GM12878 (cell line): ENCODE measurements around the gene PRPS1. TPM values are rescaled to one million over a fixed set of nuclear protein-coding genes. Genes with fewer than 3 reads are reported as not detected.

ENCODE experiments used
- ATAC-seq: fragments of 200-7000 bp; cut with Tn5 transposase; 3 replicates; pipeline ENCODE4 v1.9.1; 2020; ENCODE audit warnings: mild to moderate bottlenecking, moderate library complexity
- BruUV-seq: library from RNA; stranded (reverse); fragments of 400-500 nt; replicated peaks from 2 replicates; lab custom pipeline; 2021; lab: Mats Ljungman, UMichigan
- CTCF ChIA-PET: fragments of 300-600 bp; sonication (Branson Sonifier 250); formaldehyde crosslinking; extraction: SDS; loops from one replicate; lab custom pipeline; 2021; ENCODE audit warnings: inconsistent platforms; lab: Yijun Ruan, JAX
- POLR2A ChIA-PET: fragments of 350-600 bp; formaldehyde crosslinking; extraction: SDS; loops from one replicate; lab custom pipeline; 2021; ENCODE audit warnings: inconsistent platforms; lab: Charles Lee
- RAD21 ChIA-PET: fragments of 300-600 bp; sonication (Branson Sonifier 250); formaldehyde crosslinking; loops from one replicate; lab custom pipeline; 2023; ENCODE audit warnings: antibody characterized with exemption; ENCODE audit not compliant: unreplicated experiment; lab: Charles Lee
- SMC1A ChIA-PET: fragments of 300-600 bp; sonication (Branson Sonifier 250); formaldehyde crosslinking; loops from one replicate; lab custom pipeline; 2023; ENCODE audit not compliant: unreplicated experiment, uncharacterized antibody; lab: Charles Lee
- DNase-seq: peaks from one replicate; pipeline ENCODE4 v3.0.0-alpha.2; 2011; ENCODE audit warnings: low read depth, low spot score
- FAIRE-seq: peaks from 3 replicates; lab custom pipeline; 2011; peaks lifted over from hg19 to GRCh38; lab: Jason Lieb, UNC
- H2AFZ ChIP-seq: 2 replicates; pipeline ENCODE4 v1.6.0; 2011; ENCODE audit warnings: low read depth, low read length, control low read depth; ENCODE audit not compliant: control insufficient read depth
- H3K27ac ChIP-seq: 2 replicates; pipeline ENCODE4 v1.5.1; 2011; ENCODE audit warnings: control low read depth; ENCODE audit not compliant: control insufficient read depth, insufficient read depth
- H3K27me3 ChIP-seq, 2 experiments: replicated peaks in 1 of 2; 2 replicates each; pipeline versions ENCODE4 v1.6.0 to v1.6.1; 2011; ENCODE audit warnings: low read length in 1 of 2; ENCODE audit not compliant: control insufficient read depth in 2 of 2, insufficient read depth in 2 of 2
- H3K36me3 ChIP-seq, 2 experiments: 2 replicates each; pipeline ENCODE4 v1.5.1; 2011; ENCODE audit warnings: low read length in 1 of 2; ENCODE audit not compliant: control insufficient read depth in 2 of 2, insufficient read depth in 2 of 2
- H3K4me1 ChIP-seq: 2 replicates; pipeline ENCODE4 v1.6.1; 2011; ENCODE audit warnings: mild to moderate bottlenecking, low read length, moderate library complexity, mixed read lengths; ENCODE audit not compliant: control insufficient read depth, insufficient read depth
- H3K4me2 ChIP-seq: 2 replicates; pipeline ENCODE4 v1.6.0; 2011; ENCODE audit warnings: control low read depth; ENCODE audit not compliant: control insufficient read depth, insufficient read depth
- H3K4me3 ChIP-seq: fragments of 200-600 bp; sonication (generic); 2 replicates; pipeline ENCODE4 v1.5.1; 2016
- H3K79me2 ChIP-seq: 2 replicates; pipeline ENCODE4 v1.6.0; 2011; ENCODE audit warnings: low read length; ENCODE audit not compliant: control insufficient read depth, insufficient read depth
- H3K9ac ChIP-seq: 2 replicates; pipeline ENCODE4 v1.8.0; 2011; ENCODE audit warnings: low read length, control low read depth, mixed read lengths; ENCODE audit not compliant: control insufficient read depth, insufficient read depth
- H3K9me3 ChIP-seq: replicated peaks from 3 replicates; pipeline ENCODE4 v1.5.1; 2011; ENCODE audit warnings: mild to moderate bottlenecking, low read length; ENCODE audit not compliant: control insufficient read depth, insufficient read depth
- H4K20me1 ChIP-seq: 2 replicates; pipeline ENCODE4 v1.6.0; 2011; ENCODE audit not compliant: control insufficient read depth, insufficient read depth
- CBX3 ChIP-seq: fragments of 200-600 bp; sonication (generic); IDR thresholded peaks from 2 replicates; pipeline ENCODE4 v1.6.1; 2016; ENCODE audit warnings: low read depth, borderline replicate concordance
- EZH2 ChIP-seq: IDR thresholded peaks from 2 replicates; pipeline ENCODE4 v1.6.1; 2012; ENCODE audit warnings: low read depth, mild to moderate bottlenecking, control low read depth, inconsistent platforms, low read length, borderline replicate concordance; ENCODE audit not compliant: control insufficient read depth
- MYC ChIP-seq: IDR thresholded peaks from 2 replicates; pipeline ENCODE4 v1.6.1; 2011; ENCODE audit warnings: mild to moderate bottlenecking, low read length, moderate library complexity, inconsistent platforms; ENCODE audit not compliant: insufficient read depth, insufficient replicate concordance, insufficient read length, severe bottlenecking
- NR2C2 ChIP-seq: IDR thresholded peaks from 2 replicates; pipeline ENCODE4 v1.6.1; 2011; ENCODE audit warnings: borderline replicate concordance, low read depth; ENCODE audit not compliant: control insufficient read depth, insufficient read length
- SMARCA5 ChIP-seq: fragments of 450-650 bp; IDR thresholded peaks from 2 replicates; pipeline ENCODE4 v1.6.1; 2017; ENCODE audit warnings: mild to moderate bottlenecking
- SUZ12 ChIP-seq: fragments of 200-600 bp; sonication (generic); IDR thresholded peaks from one replicate; pipeline ENCODE4 v1.6.1; 2018; ENCODE audit warnings: antibody characterized with exemption, mild to moderate bottlenecking; ENCODE audit not compliant: unreplicated experiment
- YY1 ChIP-seq: IDR thresholded peaks from 2 replicates; pipeline ENCODE4 v1.6.1; 2011; ENCODE audit warnings: low read depth, mild to moderate bottlenecking, low read length
- ZBED1 ChIP-seq: IDR thresholded peaks from 2 replicates; pipeline ENCODE4 v1.6.1; 2016; ENCODE audit warnings: borderline replicate concordance
- ZNF384 ChIP-seq: IDR thresholded peaks from 2 replicates; pipeline ENCODE4 v1.6.1; 2012; ENCODE audit warnings: low read depth, mild to moderate bottlenecking, low read length, improper control_type of control experiment, borderline replicate concordance
- WGBS: methylation state at CpG from one replicate; pipeline ENCODE4 v1.1.6; 2016; ENCODE audit warnings: low lambda C conversion rate; ENCODE audit not compliant: insufficient replicate concordance, insufficient coverage; ENCODE audit errors: missing lambda C conversion rate; 5-methylcytosine and 5-hydroxymethylcytosine counted together
- in situ Hi-C: fragments of 300-500 bp; cut with MboI; formaldehyde crosslinking; loops from 9 replicates; pipeline ENCODE4 v1.14.3; 2018; ENCODE audit warnings: mixed read lengths
- intact Hi-C: fragments of 100-400 bp; cut with micrococcal nuclease; formaldehyde crosslinking; loops from one replicate; pipeline ENCODE4 v1.14.2; 2022; ENCODE audit not compliant: unreplicated experiment
- polyA plus RNA-seq, 11 experiments: library from polyadenylated mRNA; depleted of rRNA in 4 of 11; unstranded in 6 of 11; stranded (reverse) in 5 of 11; fragments of >200 nt; fragmentation: Nextera tagmentation in 4 of 11; fragmentation: Illumina TruSeq in 1 of 11; extraction: Ambion mirVana in 4 of 11; extraction: Trizol in 1 of 11; gene quantifications; 1 replicate in 1 of 11; 2 replicates in 10 of 11; pipeline versions ENCODE4 v1.2.1 to v1.2.3, GENCODE V29; 2011 to 2016; ENCODE audit warnings: inconsistent platforms in 2 of 11, missing spikeins in 2 of 11, low read depth in 1 of 11
- total RNA-seq, 4 experiments: library from RNA; depleted of rRNA in 3 of 4; stranded (reverse); fragments of >200 nt in 3 of 4; fragmentation: Illumina TruSeq in 1 of 4; extraction: Trizol in 1 of 4; gene quantifications; 2 replicates each; pipeline versions ENCODE4 v1.2.1 to v1.2.3, GENCODE V29; 2013 to 2021
- TF ChIP-seq, protein P1 (sequence below): IDR thresholded peaks from 2 replicates; pipeline ENCODE4 v1.6.1; 2012; ENCODE audit warnings: low read depth, low read length, improper control_type of control experiment
- TF ChIP-seq, protein P2 (sequence below): fragments of 450-650 bp; conservative IDR thresholded peaks from 2 replicates; pipeline ENCODE4 v1.6.1; 2017; ENCODE audit warnings: mild to moderate bottlenecking, moderate library complexity
- TF ChIP-seq, protein P3 (sequence below): IDR thresholded peaks from 2 replicates; pipeline ENCODE4 v1.6.1; 2012; ENCODE audit warnings: mild to moderate bottlenecking, low read depth, low read length
- TF ChIP-seq, protein P4 (sequence below): fragments of 450-650 bp; formaldehyde crosslinking; IDR thresholded peaks from 2 replicates; pipeline ENCODE4 v1.5.0; 2022; ENCODE audit warnings: mild to moderate bottlenecking, missing genetic modification characterization

PRPS1 gene
- total and polyA plus RNA-seq, 10 of the 15 experiments (the other 5 are each of a cell fraction or from before 2014, with no cell fraction given): 26.5 to 86.5 (median 61.1) TPM

DNA sequence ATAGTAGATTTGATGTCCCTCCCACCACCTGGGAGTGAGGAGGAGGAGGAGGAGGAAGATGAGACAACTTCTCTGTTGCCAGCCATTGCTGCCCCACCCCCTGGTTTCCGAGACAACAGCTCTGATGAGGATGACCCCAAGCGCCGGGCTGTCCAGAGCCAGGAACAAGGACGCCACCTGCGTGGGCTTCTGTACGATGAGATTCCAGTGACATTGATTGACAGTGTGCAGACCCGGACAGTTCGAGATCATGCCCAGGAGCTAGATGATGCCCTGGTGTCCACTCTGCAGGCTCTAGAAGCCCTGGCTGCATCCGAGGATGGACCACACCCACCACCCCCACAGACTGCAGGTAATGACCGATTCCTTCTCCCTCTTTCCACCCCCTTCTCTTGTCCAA lies 30.5 kb upstream of the PRPS1 start:
- Histone ChIP-seq H4K20me1 (no peaks in the 10 kb centered on the region), H2AFZ (no peak overlapping the region), H3K4me2 (no peak overlapping the region), H3K9me3 (no peaks in the 10 kb centered on the region), H3K27ac (no peak overlapping the region), H3K4me3 (no peak overlapping the region), H3K4me1 (no peaks in the 10 kb centered on the region), H3K79me2 (no peaks in the 10 kb centered on the region), H3K9ac (no peak overlapping the region), H3K36me3 (no peaks in the 10 kb centered on the region), H3K27me3 (no peaks in the 10 kb centered on the region)
- ChIA-PET RAD21 (interaction anchor here (0.6 kb wide), 1 partner anchor 59 kb away, joined by 3 read pairs; no protein-coding TSS in a partner anchor), POLR2A (no interaction called here), SMC1A (no interaction called here), CTCF (no interaction called here)
- intact Hi-C loops (no loop called here), in situ Hi-C loops (no loop called here)
- WGBS: 50% methylated on average over 10 of the region's 10 CpGs
- FAIRE-seq (no peak), ATAC-seq (no peak), DNase-seq (no peak)
- BruUV-seq: no TSS peak
- TF ChIP-seq SUZ12 (no peak), YY1 (no peak), CBX3 (no peak), SMARCA5 (no peak), EZH2 (no peak), ZNF384 (no peak), ZBED1 (no peak), NR2C2 (no peak), MYC (no peak)
- TF ChIP-seq, protein P1, sequence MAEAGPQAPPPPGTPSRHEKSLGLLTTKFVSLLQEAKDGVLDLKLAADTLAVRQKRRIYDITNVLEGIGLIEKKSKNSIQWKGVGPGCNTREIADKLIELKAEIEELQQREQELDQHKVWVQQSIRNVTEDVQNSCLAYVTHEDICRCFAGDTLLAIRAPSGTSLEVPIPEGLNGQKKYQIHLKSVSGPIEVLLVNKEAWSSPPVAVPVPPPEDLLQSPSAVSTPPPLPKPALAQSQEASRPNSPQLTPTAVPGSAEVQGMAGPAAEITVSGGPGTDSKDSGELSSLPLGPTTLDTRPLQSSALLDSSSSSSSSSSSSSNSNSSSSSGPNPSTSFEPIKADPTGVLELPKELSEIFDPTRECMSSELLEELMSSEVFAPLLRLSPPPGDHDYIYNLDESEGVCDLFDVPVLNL: no peak
- TF ChIP-seq, protein P2, sequence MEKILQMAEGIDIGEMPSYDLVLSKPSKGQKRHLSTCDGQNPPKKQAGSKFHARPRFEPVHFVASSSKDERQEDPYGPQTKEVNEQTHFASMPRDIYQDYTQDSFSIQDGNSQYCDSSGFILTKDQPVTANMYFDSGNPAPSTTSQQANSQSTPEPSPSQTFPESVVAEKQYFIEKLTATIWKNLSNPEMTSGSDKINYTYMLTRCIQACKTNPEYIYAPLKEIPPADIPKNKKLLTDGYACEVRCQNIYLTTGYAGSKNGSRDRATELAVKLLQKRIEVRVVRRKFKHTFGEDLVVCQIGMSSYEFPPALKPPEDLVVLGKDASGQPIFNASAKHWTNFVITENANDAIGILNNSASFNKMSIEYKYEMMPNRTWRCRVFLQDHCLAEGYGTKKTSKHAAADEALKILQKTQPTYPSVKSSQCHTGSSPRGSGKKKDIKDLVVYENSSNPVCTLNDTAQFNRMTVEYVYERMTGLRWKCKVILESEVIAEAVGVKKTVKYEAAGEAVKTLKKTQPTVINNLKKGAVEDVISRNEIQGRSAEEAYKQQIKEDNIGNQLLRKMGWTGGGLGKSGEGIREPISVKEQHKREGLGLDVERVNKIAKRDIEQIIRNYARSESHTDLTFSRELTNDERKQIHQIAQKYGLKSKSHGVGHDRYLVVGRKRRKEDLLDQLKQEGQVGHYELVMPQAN: no peak
- TF ChIP-seq, protein P3, sequence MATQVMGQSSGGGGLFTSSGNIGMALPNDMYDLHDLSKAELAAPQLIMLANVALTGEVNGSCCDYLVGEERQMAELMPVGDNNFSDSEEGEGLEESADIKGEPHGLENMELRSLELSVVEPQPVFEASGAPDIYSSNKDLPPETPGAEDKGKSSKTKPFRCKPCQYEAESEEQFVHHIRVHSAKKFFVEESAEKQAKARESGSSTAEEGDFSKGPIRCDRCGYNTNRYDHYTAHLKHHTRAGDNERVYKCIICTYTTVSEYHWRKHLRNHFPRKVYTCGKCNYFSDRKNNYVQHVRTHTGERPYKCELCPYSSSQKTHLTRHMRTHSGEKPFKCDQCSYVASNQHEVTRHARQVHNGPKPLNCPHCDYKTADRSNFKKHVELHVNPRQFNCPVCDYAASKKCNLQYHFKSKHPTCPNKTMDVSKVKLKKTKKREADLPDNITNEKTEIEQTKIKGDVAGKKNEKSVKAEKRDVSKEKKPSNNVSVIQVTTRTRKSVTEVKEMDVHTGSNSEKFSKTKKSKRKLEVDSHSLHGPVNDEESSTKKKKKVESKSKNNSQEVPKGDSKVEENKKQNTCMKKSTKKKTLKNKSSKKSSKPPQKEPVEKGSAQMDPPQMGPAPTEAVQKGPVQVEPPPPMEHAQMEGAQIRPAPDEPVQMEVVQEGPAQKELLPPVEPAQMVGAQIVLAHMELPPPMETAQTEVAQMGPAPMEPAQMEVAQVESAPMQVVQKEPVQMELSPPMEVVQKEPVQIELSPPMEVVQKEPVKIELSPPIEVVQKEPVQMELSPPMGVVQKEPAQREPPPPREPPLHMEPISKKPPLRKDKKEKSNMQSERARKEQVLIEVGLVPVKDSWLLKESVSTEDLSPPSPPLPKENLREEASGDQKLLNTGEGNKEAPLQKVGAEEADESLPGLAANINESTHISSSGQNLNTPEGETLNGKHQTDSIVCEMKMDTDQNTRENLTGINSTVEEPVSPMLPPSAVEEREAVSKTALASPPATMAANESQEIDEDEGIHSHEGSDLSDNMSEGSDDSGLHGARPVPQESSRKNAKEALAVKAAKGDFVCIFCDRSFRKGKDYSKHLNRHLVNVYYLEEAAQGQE: no peak
- TF ChIP-seq, protein P4, sequence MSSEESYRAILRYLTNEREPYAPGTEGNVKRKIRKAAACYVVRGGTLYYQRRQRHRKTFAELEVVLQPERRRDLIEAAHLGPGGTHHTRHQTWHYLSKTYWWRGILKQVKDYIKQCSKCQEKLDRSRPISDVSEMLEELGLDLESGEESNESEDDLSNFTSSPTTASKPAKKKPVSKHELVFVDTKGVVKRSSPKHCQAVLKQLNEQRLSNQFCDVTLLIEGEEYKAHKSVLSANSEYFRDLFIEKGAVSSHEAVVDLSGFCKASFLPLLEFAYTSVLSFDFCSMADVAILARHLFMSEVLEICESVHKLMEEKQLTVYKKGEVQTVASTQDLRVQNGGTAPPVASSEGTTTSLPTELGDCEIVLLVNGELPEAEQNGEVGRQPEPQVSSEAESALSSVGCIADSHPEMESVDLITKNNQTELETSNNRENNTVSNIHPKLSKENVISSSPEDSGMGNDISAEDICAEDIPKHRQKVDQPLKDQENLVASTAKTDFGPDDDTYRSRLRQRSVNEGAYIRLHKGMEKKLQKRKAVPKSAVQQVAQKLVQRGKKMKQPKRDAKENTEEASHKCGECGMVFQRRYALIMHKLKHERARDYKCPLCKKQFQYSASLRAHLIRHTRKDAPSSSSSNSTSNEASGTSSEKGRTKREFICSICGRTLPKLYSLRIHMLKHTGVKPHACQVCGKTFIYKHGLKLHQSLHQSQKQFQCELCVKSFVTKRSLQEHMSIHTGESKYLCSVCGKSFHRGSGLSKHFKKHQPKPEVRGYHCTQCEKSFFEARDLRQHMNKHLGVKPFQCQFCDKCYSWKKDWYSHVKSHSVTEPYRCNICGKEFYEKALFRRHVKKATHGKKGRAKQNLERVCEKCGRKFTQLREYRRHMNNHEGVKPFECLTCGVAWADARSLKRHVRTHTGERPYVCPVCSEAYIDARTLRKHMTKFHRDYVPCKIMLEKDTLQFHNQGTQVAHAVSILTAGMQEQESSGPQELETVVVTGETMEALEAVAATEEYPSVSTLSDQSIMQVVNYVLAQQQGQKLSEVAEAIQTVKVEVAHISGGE (CRISPR knock-in tag): no peak
